HepG2 (cell line): Measurements from ENCODE around the gene BCKDHB. TPM values are rescaled to one million over a fixed set of nuclear protein-coding genes. Genes with fewer than 3 reads are reported as not detected.
A peak's percentile ranks its signal among the peaks of the same experiment; 100 is the strongest.

Source experiments
- ELF3 ChIP-seq: IDR thresholded peaks from 2 replicates; pipeline ENCODE4 v1.6.1; 2016; ENCODE audit warnings: missing genetic modification reagents, missing compliant biosample characterization
- ETS1 ChIP-seq: sonication (generic); formaldehyde crosslinking; IDR thresholded peaks from 2 replicates; pipeline ENCODE4 v1.4.0; 2020; ENCODE audit warnings: missing genetic modification reagents
- KLF13 ChIP-seq: sonication (generic); formaldehyde crosslinking; IDR thresholded peaks from 2 replicates; pipeline ENCODE4 v1.4.0; 2020; ENCODE audit warnings: mild to moderate bottlenecking, missing genetic modification reagents
- MEF2D ChIP-seq: sonication (generic); formaldehyde crosslinking; IDR thresholded peaks from 2 replicates; pipeline ENCODE4 v1.5.1; 2020; ENCODE audit warnings: mild to moderate bottlenecking, missing genetic modification reagents
- POGZ ChIP-seq: sonication (generic); formaldehyde crosslinking; IDR thresholded peaks from 2 replicates; pipeline ENCODE4 v1.4.0; 2020; ENCODE audit warnings: mild to moderate bottlenecking, missing genetic modification reagents
- RORA ChIP-seq: sonication (generic); formaldehyde crosslinking; IDR thresholded peaks from 2 replicates; pipeline ENCODE4 v1.5.0; 2020; ENCODE audit warnings: mild to moderate bottlenecking, missing genetic modification reagents, moderate library complexity
- SATB2 ChIP-seq: sonication (generic); formaldehyde crosslinking; IDR thresholded peaks from 2 replicates; pipeline ENCODE4 v1.5.0; 2020; ENCODE audit warnings: missing genetic modification reagents
- SRY ChIP-seq: sonication (generic); formaldehyde crosslinking; IDR thresholded peaks from 2 replicates; pipeline ENCODE4 v1.8.0; 2022; ENCODE audit warnings: mild to moderate bottlenecking, missing genetic modification reagents
- TFDP2 ChIP-seq: sonication (generic); formaldehyde crosslinking; IDR thresholded peaks from 2 replicates; pipeline ENCODE4 v1.4.0; 2020; ENCODE audit warnings: missing genetic modification reagents
- ZNF484 ChIP-seq: sonication (generic); formaldehyde crosslinking; IDR thresholded peaks from 2 replicates; pipeline ENCODE4 v1.5.1; 2020; ENCODE audit warnings: mild to moderate bottlenecking, low read depth, missing genetic modification reagents, borderline replicate concordance
- ZNF569 ChIP-seq: sonication (generic); formaldehyde crosslinking; IDR thresholded peaks from 2 replicates; pipeline ENCODE4 v1.5.0; 2020; ENCODE audit warnings: mild to moderate bottlenecking, missing genetic modification reagents, moderate library complexity, borderline replicate concordance
- ZNF839 ChIP-seq: sonication (generic); formaldehyde crosslinking; IDR thresholded peaks from 2 replicates; pipeline ENCODE4 v1.4.0; 2020; ENCODE audit warnings: missing genetic modification reagents, mild to moderate bottlenecking, borderline replicate concordance
- polyA plus RNA-seq, 8 experiments: library from polyadenylated mRNA; depleted of rRNA in 3 of 8; stranded (reverse) in 7 of 8; unstranded in 1 of 8; fragments of >200 nt; fragmentation: Illumina TruSeq in 4 of 8; extraction: Trizol in 4 of 8; gene quantifications; 2 replicates each; pipeline versions ENCODE4 v1.2.1 to v1.2.3, GENCODE V29; 2011 to 2016; ENCODE audit warnings: low read depth in 4 of 8, missing spikeins in 1 of 8, mixed read lengths in 1 of 8; ENCODE audit not compliant: insufficient read depth in 1 of 8
- total RNA-seq, 5 experiments: library from RNA; depleted of rRNA; stranded (reverse); fragments of >200 nt; fragmentation: Illumina TruSeq; extraction: Trizol; gene quantifications; 2 replicates each; pipeline ENCODE4 v1.2.3, GENCODE V29; 2016; ENCODE audit warnings: low read depth in 1 of 5
- TF ChIP-seq, protein P1 (sequence below): sonication (generic); formaldehyde crosslinking; IDR thresholded peaks from 2 replicates; pipeline ENCODE4 v1.9.0; 2021; ENCODE audit warnings: mild to moderate bottlenecking, missing genetic modification reagents
- TF ChIP-seq, protein P2 (sequence below): sonication (generic); formaldehyde crosslinking; IDR thresholded peaks from 2 replicates; pipeline ENCODE4 v1.4.0; 2020; ENCODE audit warnings: mild to moderate bottlenecking, missing genetic modification reagents

BCKDHB gene
- total and polyA plus RNA-seq, 2 of the 13 experiments (the other 11 are each of a cell fraction or from before 2014, with no cell fraction given), result 10.8 to 13.6 TPM

- TF ChIP-seq, protein P1, sequence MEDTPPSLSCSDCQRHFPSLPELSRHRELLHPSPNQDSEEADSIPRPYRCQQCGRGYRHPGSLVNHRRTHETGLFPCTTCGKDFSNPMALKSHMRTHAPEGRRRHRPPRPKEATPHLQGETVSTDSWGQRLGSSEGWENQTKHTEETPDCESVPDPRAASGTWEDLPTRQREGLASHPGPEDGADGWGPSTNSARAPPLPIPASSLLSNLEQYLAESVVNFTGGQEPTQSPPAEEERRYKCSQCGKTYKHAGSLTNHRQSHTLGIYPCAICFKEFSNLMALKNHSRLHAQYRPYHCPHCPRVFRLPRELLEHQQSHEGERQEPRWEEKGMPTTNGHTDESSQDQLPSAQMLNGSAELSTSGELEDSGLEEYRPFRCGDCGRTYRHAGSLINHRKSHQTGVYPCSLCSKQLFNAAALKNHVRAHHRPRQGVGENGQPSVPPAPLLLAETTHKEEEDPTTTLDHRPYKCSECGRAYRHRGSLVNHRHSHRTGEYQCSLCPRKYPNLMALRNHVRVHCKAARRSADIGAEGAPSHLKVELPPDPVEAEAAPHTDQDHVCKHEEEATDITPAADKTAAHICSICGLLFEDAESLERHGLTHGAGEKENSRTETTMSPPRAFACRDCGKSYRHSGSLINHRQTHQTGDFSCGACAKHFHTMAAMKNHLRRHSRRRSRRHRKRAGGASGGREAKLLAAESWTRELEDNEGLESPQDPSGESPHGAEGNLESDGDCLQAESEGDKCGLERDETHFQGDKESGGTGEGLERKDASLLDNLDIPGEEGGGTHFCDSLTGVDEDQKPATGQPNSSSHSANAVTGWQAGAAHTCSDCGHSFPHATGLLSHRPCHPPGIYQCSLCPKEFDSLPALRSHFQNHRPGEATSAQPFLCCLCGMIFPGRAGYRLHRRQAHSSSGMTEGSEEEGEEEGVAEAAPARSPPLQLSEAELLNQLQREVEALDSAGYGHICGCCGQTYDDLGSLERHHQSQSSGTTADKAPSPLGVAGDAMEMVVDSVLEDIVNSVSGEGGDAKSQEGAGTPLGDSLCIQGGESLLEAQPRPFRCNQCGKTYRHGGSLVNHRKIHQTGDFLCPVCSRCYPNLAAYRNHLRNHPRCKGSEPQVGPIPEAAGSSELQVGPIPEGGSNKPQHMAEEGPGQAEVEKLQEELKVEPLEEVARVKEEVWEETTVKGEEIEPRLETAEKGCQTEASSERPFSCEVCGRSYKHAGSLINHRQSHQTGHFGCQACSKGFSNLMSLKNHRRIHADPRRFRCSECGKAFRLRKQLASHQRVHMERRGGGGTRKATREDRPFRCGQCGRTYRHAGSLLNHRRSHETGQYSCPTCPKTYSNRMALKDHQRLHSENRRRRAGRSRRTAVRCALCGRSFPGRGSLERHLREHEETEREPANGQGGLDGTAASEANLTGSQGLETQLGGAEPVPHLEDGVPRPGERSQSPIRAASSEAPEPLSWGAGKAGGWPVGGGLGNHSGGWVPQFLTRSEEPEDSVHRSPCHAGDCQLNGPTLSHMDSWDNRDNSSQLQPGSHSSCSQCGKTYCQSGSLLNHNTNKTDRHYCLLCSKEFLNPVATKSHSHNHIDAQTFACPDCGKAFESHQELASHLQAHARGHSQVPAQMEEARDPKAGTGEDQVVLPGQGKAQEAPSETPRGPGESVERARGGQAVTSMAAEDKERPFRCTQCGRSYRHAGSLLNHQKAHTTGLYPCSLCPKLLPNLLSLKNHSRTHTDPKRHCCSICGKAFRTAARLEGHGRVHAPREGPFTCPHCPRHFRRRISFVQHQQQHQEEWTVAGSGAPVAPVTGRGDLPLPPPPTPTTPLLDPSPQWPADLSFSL (CRISPR knock-in tag), result no peak
- TF ChIP-seq ZNF484 (CRISPR knock-in tag) (no peak), RORA (CRISPR knock-in tag) (no peak), ZNF569 (CRISPR knock-in tag) (no peak), TFDP2 (CRISPR knock-in tag) (peak; percentile 58), SATB2 (CRISPR knock-in tag) (no peak), POGZ (CRISPR knock-in tag) (peak; percentile 99), MEF2D (CRISPR knock-in tag) (peak; percentile 68; the same call in 1 of the 2 replicates), ETS1 (CRISPR knock-in tag) (no peak), KLF13 (CRISPR knock-in tag) (no peak), ELF3 (CRISPR knock-in tag) (no peak), SRY (peak; percentile 94), ZNF839 (CRISPR knock-in tag) (no peak)
- TF ChIP-seq, protein P2, sequence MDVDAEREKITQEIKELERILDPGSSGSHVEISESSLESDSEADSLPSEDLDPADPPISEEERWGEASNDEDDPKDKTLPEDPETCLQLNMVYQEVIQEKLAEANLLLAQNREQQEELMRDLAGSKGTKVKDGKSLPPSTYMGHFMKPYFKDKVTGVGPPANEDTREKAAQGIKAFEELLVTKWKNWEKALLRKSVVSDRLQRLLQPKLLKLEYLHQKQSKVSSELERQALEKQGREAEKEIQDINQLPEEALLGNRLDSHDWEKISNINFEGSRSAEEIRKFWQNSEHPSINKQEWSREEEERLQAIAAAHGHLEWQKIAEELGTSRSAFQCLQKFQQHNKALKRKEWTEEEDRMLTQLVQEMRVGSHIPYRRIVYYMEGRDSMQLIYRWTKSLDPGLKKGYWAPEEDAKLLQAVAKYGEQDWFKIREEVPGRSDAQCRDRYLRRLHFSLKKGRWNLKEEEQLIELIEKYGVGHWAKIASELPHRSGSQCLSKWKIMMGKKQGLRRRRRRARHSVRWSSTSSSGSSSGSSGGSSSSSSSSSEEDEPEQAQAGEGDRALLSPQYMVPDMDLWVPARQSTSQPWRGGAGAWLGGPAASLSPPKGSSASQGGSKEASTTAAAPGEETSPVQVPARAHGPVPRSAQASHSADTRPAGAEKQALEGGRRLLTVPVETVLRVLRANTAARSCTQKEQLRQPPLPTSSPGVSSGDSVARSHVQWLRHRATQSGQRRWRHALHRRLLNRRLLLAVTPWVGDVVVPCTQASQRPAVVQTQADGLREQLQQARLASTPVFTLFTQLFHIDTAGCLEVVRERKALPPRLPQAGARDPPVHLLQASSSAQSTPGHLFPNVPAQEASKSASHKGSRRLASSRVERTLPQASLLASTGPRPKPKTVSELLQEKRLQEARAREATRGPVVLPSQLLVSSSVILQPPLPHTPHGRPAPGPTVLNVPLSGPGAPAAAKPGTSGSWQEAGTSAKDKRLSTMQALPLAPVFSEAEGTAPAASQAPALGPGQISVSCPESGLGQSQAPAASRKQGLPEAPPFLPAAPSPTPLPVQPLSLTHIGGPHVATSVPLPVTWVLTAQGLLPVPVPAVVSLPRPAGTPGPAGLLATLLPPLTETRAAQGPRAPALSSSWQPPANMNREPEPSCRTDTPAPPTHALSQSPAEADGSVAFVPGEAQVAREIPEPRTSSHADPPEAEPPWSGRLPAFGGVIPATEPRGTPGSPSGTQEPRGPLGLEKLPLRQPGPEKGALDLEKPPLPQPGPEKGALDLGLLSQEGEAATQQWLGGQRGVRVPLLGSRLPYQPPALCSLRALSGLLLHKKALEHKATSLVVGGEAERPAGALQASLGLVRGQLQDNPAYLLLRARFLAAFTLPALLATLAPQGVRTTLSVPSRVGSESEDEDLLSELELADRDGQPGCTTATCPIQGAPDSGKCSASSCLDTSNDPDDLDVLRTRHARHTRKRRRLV (CRISPR knock-in tag), result peak; percentile 90
These were observed at the start of gene BCKDHB (continued) for GRCh38 chr6:80106418-80107235.
